Choroid plexus epithelial cell (primary cell): ENCODE results near the gene FOXN3.
A peak's percentile ranks its signal among the peaks of the same experiment; 100 is the strongest.

ENCODE experiments used
- DNase-seq: peaks from one replicate; pipeline ENCODE4 v3.0.0-alpha.2; 2010; ENCODE audit warnings: low read depth
- H3K4me3 ChIP-seq: 2 replicates; pipeline ENCODE4 v1.5.1; 2011; ENCODE audit warnings: low read depth, mild to moderate bottlenecking, control low read depth, low read length, moderate library complexity
- TF ChIP-seq, protein P1 (sequence below): conservative IDR thresholded peaks from 2 replicates; pipeline ENCODE4 v1.5.1; 2011; ENCODE audit warnings: low read depth, mild to moderate bottlenecking, control low read depth, inconsistent platforms, low read length, moderate library complexity

The FOXN3 gene

DNA sequence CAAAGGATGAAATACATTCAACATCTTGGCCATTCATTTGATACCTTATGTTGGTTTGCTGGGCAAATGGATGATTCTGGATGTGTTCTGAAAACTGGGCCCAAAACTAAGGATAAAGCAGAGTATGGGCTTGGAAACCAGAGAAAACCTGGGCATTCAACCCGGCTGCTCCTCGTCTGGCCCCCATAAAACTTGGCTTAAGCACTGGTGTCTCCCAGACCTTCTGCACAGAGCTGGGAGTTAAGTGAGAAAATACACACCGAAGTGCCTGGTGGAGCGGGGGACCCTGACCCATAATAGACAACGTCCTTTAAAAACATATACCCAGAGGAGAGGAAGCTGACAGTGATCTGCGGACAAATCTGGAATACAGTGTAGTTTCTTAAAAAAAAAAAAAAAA, 112.5 kb downstream of the FOXN3 start:
- no peak overlapping the region for H3K4me3 ChIP-seq
- TF ChIP-seq, protein P1, sequence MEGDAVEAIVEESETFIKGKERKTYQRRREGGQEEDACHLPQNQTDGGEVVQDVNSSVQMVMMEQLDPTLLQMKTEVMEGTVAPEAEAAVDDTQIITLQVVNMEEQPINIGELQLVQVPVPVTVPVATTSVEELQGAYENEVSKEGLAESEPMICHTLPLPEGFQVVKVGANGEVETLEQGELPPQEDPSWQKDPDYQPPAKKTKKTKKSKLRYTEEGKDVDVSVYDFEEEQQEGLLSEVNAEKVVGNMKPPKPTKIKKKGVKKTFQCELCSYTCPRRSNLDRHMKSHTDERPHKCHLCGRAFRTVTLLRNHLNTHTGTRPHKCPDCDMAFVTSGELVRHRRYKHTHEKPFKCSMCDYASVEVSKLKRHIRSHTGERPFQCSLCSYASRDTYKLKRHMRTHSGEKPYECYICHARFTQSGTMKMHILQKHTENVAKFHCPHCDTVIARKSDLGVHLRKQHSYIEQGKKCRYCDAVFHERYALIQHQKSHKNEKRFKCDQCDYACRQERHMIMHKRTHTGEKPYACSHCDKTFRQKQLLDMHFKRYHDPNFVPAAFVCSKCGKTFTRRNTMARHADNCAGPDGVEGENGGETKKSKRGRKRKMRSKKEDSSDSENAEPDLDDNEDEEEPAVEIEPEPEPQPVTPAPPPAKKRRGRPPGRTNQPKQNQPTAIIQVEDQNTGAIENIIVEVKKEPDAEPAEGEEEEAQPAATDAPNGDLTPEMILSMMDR = no peak
- DNase-seq = no peak

DNA sequence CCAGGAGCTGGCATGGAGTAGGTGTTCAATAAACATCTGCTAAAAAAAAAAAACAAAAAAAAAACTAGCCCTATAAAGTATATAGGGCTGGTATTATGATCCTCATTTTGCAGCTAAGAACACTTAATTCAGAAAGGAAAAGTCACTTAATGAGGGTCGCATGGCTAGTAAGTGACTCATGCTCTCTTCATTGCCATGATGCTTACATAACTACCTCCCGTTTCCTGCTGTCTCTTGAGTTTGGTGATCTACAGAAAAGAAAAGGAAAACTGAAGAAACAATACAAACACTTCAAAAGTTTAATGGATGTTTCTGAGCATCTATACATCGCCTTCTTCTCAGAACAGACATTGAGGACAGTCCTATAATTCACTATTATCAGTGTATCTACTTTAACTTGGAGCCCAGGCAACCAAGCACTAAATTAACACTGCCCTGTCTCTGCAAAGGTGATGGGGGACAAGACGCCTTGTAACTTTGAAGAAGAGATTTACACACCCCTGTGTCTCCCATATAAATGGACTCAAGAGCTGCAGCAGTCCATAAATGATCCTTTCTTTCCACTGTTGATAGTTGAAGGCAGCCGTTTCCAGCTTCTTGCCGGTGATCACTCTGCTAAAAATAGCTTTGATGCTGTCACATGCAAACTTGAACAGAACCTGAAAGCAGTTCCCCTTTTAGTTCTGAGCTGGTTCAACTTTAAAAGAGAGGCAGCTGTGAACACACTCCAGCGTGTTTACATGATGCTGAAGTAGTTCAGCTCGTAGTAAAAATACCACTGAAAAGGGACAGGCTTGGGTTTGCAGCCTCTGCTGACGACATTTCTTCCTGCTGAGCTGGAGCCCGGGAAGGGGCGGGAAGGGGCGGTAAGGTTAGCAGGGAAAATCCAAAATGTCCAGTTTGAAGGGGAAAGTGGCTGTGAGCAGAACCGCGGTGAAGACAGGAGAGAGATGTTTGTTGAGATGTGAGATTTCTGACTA, 113.3 kb downstream of the FOXN3 start:
- peak overlapping the region; percentile 4 for H3K4me3 ChIP-seq
- peak; percentile 93 for DNase-seq
- TF ChIP-seq, protein P1 = no peak

DNA sequence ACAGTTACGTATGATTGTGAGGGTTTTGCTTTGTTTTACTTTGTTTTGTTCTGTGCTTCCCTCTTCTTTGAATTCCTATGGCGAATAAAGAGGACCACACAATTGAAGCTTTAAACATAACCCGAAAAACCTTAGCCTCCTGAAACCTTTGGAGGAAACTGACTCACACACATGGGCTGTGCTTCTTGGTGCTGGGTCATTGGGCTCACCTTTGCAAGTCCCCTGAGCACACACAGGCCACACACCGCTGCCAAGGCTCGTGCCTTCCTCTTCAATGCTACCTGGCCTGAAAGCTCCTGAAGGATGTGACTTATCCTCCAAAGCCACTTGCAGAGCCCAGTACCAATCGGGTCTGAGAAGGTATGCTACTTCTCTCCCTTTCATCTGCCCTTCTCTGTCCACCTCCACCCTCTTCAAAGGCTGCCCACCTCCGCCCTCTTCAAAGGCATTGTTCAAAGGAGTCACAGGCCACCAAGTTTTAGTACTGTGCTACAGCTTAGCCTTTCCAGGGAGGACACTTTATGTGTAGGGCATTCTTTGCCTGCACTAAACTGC, 114.6 kb downstream of the FOXN3 start:
- TF ChIP-seq, protein P1 = no peak
- no peak for DNase-seq
- H3K4me3 ChIP-seq = no peak overlapping the region

DNA sequence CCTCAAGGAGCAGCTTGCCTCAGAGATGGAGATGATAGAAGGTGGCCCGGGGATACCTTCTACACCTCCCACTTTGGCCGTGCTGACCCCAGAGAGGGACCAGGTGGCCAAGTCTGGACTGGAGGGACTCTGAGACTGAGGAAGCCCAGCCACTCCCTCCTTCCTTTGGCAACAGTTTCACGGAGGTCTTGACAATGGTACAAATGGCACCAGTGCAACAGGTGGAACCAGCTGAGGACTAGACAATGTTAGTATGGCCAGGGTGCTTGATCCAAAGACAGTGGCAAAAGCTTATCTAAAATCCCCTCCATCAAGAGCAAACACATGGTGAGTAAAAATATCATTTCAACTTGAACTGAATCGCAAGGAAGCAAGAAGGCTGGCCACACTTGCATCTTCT, 117.4 kb downstream of the FOXN3 start:
- TF ChIP-seq, protein P1 = no peak
- no peak overlapping the region for H3K4me3 ChIP-seq
- DNase-seq = no peak

DNA sequence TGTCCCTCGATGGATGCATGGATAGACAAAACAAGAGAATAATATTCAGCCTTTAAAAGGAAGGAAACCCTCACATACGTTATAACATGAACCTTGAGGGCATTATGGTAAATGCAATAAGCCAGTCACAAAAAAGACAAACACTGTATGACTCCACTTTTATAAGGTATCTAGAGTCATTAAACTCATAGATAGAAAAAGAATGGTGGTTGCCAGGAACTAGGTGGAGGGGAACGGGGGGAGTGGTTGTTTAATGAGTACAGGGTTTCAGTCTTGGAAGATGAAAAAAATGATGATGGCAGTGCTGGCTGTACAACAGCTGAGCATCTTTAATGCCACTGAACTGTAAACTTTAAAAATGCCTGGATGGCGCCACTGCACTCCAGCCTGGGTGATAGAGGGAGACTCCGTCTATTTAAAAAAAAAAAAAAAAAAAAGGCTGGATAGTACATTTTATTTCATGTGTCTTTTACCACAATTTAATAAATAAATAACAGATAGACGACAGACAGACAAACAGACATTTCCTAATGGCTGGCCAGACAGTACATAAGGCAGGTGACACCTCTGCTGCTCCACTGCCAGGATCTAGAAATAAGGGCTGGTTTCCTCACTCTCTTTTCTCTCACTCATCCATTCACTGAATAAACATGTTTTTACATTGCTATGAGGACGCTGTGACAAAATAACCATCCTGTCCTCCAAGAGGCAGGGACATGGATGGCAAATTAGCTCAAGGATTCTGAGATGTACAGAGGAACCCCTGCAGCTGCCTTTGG, 118.8 kb downstream of the FOXN3 start:
- H3K4me3 ChIP-seq = no peak overlapping the region

DNA sequence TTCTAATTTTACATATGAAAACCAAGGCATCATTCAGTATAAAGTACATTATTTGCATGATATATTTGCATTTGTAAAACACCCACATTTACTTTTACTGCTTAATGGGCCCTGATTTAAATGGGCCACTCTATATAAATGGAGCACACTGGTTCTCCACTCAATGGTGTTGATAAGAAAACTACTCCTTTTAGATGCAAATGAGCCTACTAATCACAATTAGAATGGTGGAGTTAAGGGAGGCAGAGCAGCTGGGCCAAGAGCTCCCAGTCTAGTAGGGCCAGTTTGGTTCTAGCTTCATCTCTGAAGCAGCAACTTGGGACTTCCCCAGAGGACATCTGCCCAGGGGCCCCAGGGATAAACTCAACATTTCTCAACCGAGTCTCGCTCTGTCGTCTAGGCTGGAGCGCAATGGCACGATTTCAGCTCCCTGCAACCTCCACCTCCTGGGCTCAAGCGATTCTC, 120.7 kb downstream of the FOXN3 start:
- no peak overlapping the region for H3K4me3 ChIP-seq
- TF ChIP-seq, protein P1 = no peak
- no peak for DNase-seq

More for the DNA sequence above, 118.8 kb downstream of the FOXN3 start:
- TF ChIP-seq, protein P1 = no peak
- DNase-seq = no peak
